PC-9 (cell line): ENCODE results near the gene CNTNAP5. TPM values are rescaled to one million over a fixed set of nuclear protein-coding genes. Genes with fewer than 3 reads are reported as not detected.

ENCODE experiments used
- BruUV-seq: library from RNA; stranded (reverse); fragments of 400-500 nt; replicated peaks from 2 replicates; lab custom pipeline; 2021; lab: Mats Ljungman, UMichigan
- CTCF ChIA-PET: fragments of 300-600 bp; sonication (Branson Sonifier 250); formaldehyde crosslinking; loops from one replicate; lab custom pipeline; 2022; ENCODE audit warnings: antibody characterized with exemption; lab: Charles Lee
- POLR2A ChIA-PET: fragments of 300-600 bp; sonication (Branson Sonifier 250); formaldehyde crosslinking; loops from one replicate; lab custom pipeline; 2022; ENCODE audit warnings: antibody characterized with exemption; ENCODE audit not compliant: unreplicated experiment; lab: Charles Lee
- DNase-seq, 2 experiments: peaks; one replicate each; pipeline versions ENCODE4 v3.0.0 to v3.0.0-alpha.2; 2015 to 2022; ENCODE audit warnings: mixed read lengths in 1 of 2
- H2AFZ ChIP-seq: fragments of 200-600 bp; sonication (generic); 2 replicates; pipeline ENCODE4 v1.8.1; 2017; ENCODE audit warnings: antibody characterized with exemption
- H3F3A ChIP-seq: fragments of 200-600 bp; sonication (generic); 2 replicates; pipeline ENCODE4 v1.8.1; 2017; ENCODE audit warnings: antibody characterized with exemption, mild to moderate bottlenecking, low read depth; ENCODE audit not compliant: insufficient read depth
- H3K27ac ChIP-seq: fragments of 200-600 bp; sonication (generic); 2 replicates; pipeline ENCODE4 v1.6.1; 2016; ENCODE audit warnings: mixed run types
- H3K27me3 ChIP-seq: fragments of 200-600 bp; sonication (generic); 2 replicates; pipeline ENCODE4 v1.6.1; 2016; ENCODE audit warnings: low read depth, mixed run types; ENCODE audit not compliant: insufficient read depth
- H3K36me3 ChIP-seq: fragments of 200-600 bp; sonication (generic); 2 replicates; pipeline ENCODE4 v1.6.1; 2016; ENCODE audit warnings: low read depth, mixed run types
- H3K4me1 ChIP-seq: fragments of 200-600 bp; sonication (generic); replicated peaks from 2 replicates; pipeline ENCODE4 v1.6.1; 2016; ENCODE audit warnings: mixed run types; ENCODE audit not compliant: insufficient read depth
- H3K4me2 ChIP-seq: fragments of 200-600 bp; sonication (generic); 2 replicates; pipeline ENCODE4 v1.6.1; 2017; ENCODE audit warnings: mixed run types
- H3K4me3 ChIP-seq: fragments of 200-600 bp; sonication (generic); 2 replicates; pipeline ENCODE4 v1.6.1; 2016; ENCODE audit warnings: mixed run types
- H3K79me2 ChIP-seq: fragments of 200-600 bp; sonication (generic); 2 replicates; pipeline ENCODE4 v1.6.1; 2017; ENCODE audit warnings: low read depth, mixed run types
- H3K9me2 ChIP-seq: fragments of 200-600 bp; sonication (generic); 2 replicates; pipeline ENCODE4 v1.8.1; 2017; ENCODE audit warnings: mild to moderate bottlenecking; ENCODE audit not compliant: insufficient read depth
- H3K9me3 ChIP-seq: fragments of 200-600 bp; sonication (generic); 2 replicates; pipeline ENCODE4 v1.8.1; 2016; ENCODE audit warnings: low read depth; ENCODE audit not compliant: insufficient read depth
- H4K20me1 ChIP-seq: fragments of 200-600 bp; sonication (generic); 2 replicates; pipeline ENCODE4 v1.8.1; 2017; ENCODE audit not compliant: insufficient read depth
- CTCF ChIP-seq: fragments of 200-600 bp; sonication (generic); conservative IDR thresholded peaks from 2 replicates; pipeline ENCODE4 v1.6.1; 2017; ENCODE audit warnings: mixed run types, antibody characterized with exemption, mild to moderate bottlenecking, moderate library complexity
- EZH2 ChIP-seq: fragments of 200-600 bp; sonication (generic); IDR thresholded peaks from 2 replicates; pipeline ENCODE4 v1.8.0; 2017; ENCODE audit warnings: antibody characterized with exemption, low read depth
- intact Hi-C: fragments of 100-400 bp; cut with micrococcal nuclease; formaldehyde crosslinking; loops from one replicate; pipeline ENCODE4 v1.10.0; 2022; ENCODE audit not compliant: unreplicated experiment
- total RNA-seq: library from RNA; stranded (reverse); gene quantifications from 2 replicates; pipeline ENCODE4 v1.2.3, GENCODE V29; 2021

CNTNAP5 gene
- total RNA-seq, 1 experiment from 2014 or later = not detected

- DNase-seq = no peak
- no peaks in the 10 kb centered on the region for H3K9me3 ChIP-seq
- CTCF ChIA-PET = no interaction called here
- H3F3A ChIP-seq = no peaks in the 10 kb centered on the region
- H3K36me3 ChIP-seq = no peaks in the 10 kb centered on the region
- intact Hi-C loops = no loop called here
- POLR2A ChIA-PET = no interaction called here
- H3K9me2 ChIP-seq = no peaks in the 10 kb centered on the region
- H4K20me1 ChIP-seq = no peaks in the 10 kb centered on the region
- no peaks in the 10 kb centered on the region for H3K79me2 ChIP-seq
- no peak overlapping the region for H3K27ac ChIP-seq
- H3K4me3 ChIP-seq = no peak overlapping the region
- no peak overlapping the region for H3K4me2 ChIP-seq
- TF ChIP-seq EZH2 (no peak), CTCF (no peak)
- H3K27me3 ChIP-seq = no peaks in the 10 kb centered on the region
- BruUV-seq = no TSS peak
- H3K4me1 ChIP-seq = no peaks in the 10 kb centered on the region
- H2AFZ ChIP-seq = no peak overlapping the region
These were observed 679.2 kb downstream of the CNTNAP5 start for GRCh38 chr2:124704071-124704925.

GRCh38 chr2:124708661-124709060 is 683.6 kb downstream of the CNTNAP5 start:
- TF ChIP-seq EZH2 = no peak
- TF ChIP-seq CTCF = no peak
- Histone ChIP-seq H3K9me3 (no peaks in the 10 kb centered on the region), H2AFZ (no peak overlapping the region), H3F3A (no peaks in the 10 kb centered on the region), H3K27ac (no peak overlapping the region), H3K4me3 (no peak overlapping the region), H3K27me3 (no peaks in the 10 kb centered on the region), H3K4me1 (no peaks in the 10 kb centered on the region), H4K20me1 (no peaks in the 10 kb centered on the region), H3K4me2 (no peak overlapping the region), H3K79me2 (no peaks in the 10 kb centered on the region), H3K9me2 (no peaks in the 10 kb centered on the region), H3K36me3 (no peaks in the 10 kb centered on the region)
- BruUV-seq = no TSS peak
- ChIA-PET POLR2A (no interaction called here), CTCF (interaction anchor here (0.7 kb wide), 1 partner anchor 16 kb away, joined by 3 read pairs; no protein-coding TSS in a partner anchor)
- intact Hi-C loops = no loop called here
- DNase-seq = peak in 1 of 2 experiments; percentile 17

GRCh38 chr2:124713969-124714368 is 688.9 kb downstream of the CNTNAP5 start:
- no peaks in the 10 kb centered on the region for H3K4me1 ChIP-seq
- H3K4me2 ChIP-seq = no peak overlapping the region
- H3K27ac ChIP-seq = no peak overlapping the region
- no peaks in the 10 kb centered on the region for H3K9me3 ChIP-seq
- POLR2A ChIA-PET = no interaction called here
- H3K9me2 ChIP-seq = no peaks in the 10 kb centered on the region
- no peak overlapping the region for H3K4me3 ChIP-seq
- no peaks in the 10 kb centered on the region for H3F3A ChIP-seq
- H3K27me3 ChIP-seq = no peaks in the 10 kb centered on the region
- TF ChIP-seq CTCF (no peak), EZH2 (no peak)
- H4K20me1 ChIP-seq = no peaks in the 10 kb centered on the region
- CTCF ChIA-PET = no interaction called here
- no peaks in the 10 kb centered on the region for H3K79me2 ChIP-seq
- intact Hi-C loops = no loop called here
- DNase-seq = no peak
- BruUV-seq = no TSS peak
- no peak overlapping the region for H2AFZ ChIP-seq
- H3K36me3 ChIP-seq = no peaks in the 10 kb centered on the region
